ENCODE measurements around the gene SELENOW.
"Not testable (repeated sequence)": the region's sequence is repeated elsewhere in the genome, so short reads cannot be mapped to it uniquely, and the experiment has no call there.

SELENOW gene

GRCh38 chr19:47758443-47758804 is 20.1 kb upstream of the SELENOW start:
- Histone ChIP-seq H3K27ac (ENCODE audit: low read depth, low read length) (no peak overlapping the region), H3K36me3 (ENCODE audit: control insufficient read depth, insufficient read depth, low read length) (peaks cover 17% of the 10 kb centered on the region)
- WGBS (ENCODE audit: extremely low coverage, insufficient coverage, low lambda C conversion rate), result no CpG with 5 or more reads among the region's 5 CpGs

GRCh38 chr19:47760632-47760999 is 17.9 kb upstream of the SELENOW start:
- H4K5ac ChIP-seq (ENCODE audit: low read length), result no peak overlapping the region
- H3K4ac ChIP-seq (ENCODE audit: low read depth, low read length), result no peak overlapping the region
- H3K4me3 ChIP-seq (ENCODE audit: low read length), result no peak overlapping the region
- peaks cover 12% of the 10 kb centered on the region for H3K36me3 ChIP-seq (ENCODE audit: control insufficient read depth, insufficient read depth, low read length)
- H3K79me2 ChIP-seq (ENCODE audit: control insufficient read depth, insufficient read depth, low read length), result no peaks in the 10 kb centered on the region
- no peaks in the 10 kb centered on the region for H3K4me1 ChIP-seq (ENCODE audit: control insufficient read depth, low read depth, low read length)
- H2BK15ac ChIP-seq (replicated peaks; ENCODE audit: low read depth), result no peak overlapping the region
- no peak overlapping the region for H3K18ac ChIP-seq (ENCODE audit: low read length)
- no peak overlapping the region for H3K56ac ChIP-seq (ENCODE audit: low read length)
- no peak overlapping the region for H2BK5ac ChIP-seq (ENCODE audit: low read length)
- H3K79me1 ChIP-seq (ENCODE audit: low read length), result no peaks in the 10 kb centered on the region
- no CpG with 5 or more reads among the region's 5 CpGs for WGBS (ENCODE audit: extremely low coverage, insufficient coverage, low lambda C conversion rate)
- no peak overlapping the region for H2AK5ac ChIP-seq (ENCODE audit: low read length)
- H3K9ac ChIP-seq (ENCODE audit: low read length), result no peak overlapping the region
- no peaks in the 10 kb centered on the region for H3K27me3 ChIP-seq (ENCODE audit: insufficient read depth, low read length, poor library complexity)
- no peak for DNase-seq
- no peak overlapping the region for H2BK120ac ChIP-seq (ENCODE audit: low read depth, low read length)
- H3K27ac ChIP-seq (ENCODE audit: low read depth, low read length), result no peak overlapping the region
- no peak overlapping the region for H3K4me2 ChIP-seq (ENCODE audit: low read length)
- H3K23ac ChIP-seq (ENCODE audit: low read length), result no peak overlapping the region
- H4K8ac ChIP-seq (ENCODE audit: low read depth, low read length), result no peak overlapping the region

More at GRCh38 chr19:47758443-47758804, 20.1 kb upstream of the SELENOW start:
- no peak overlapping the region for H2BK15ac ChIP-seq (replicated peaks; ENCODE audit: low read depth)
- H3K56ac ChIP-seq (ENCODE audit: low read length), result no peak overlapping the region
- no peak overlapping the region for H2BK5ac ChIP-seq (ENCODE audit: low read length)
- no peak overlapping the region for H3K18ac ChIP-seq (ENCODE audit: low read length)
- no peak overlapping the region for H4K8ac ChIP-seq (ENCODE audit: low read depth, low read length)
- no peaks in the 10 kb centered on the region for H3K79me1 ChIP-seq (ENCODE audit: low read length)
- no peak overlapping the region for H4K5ac ChIP-seq (ENCODE audit: low read length)
- no peak overlapping the region for H3K4ac ChIP-seq (ENCODE audit: low read depth, low read length)
- no peak overlapping the region for H3K4me3 ChIP-seq (ENCODE audit: low read length)
- H3K23ac ChIP-seq (ENCODE audit: low read length), result no peak overlapping the region
- no peak overlapping the region for H2AK5ac ChIP-seq (ENCODE audit: low read length)
- H3K79me2 ChIP-seq (ENCODE audit: control insufficient read depth, insufficient read depth, low read length), result no peaks in the 10 kb centered on the region
- no peaks in the 10 kb centered on the region for H3K27me3 ChIP-seq (ENCODE audit: insufficient read depth, low read length, poor library complexity)
- H3K4me2 ChIP-seq (ENCODE audit: low read length), result no peak overlapping the region
- H3K9ac ChIP-seq (ENCODE audit: low read length), result no peak overlapping the region
- H3K4me1 ChIP-seq (ENCODE audit: control insufficient read depth, low read depth, low read length), result no peaks in the 10 kb centered on the region
- no peak overlapping the region for H2BK120ac ChIP-seq (ENCODE audit: low read depth, low read length)
- DNase-seq, result no peak

GRCh38 chr19:47761566-47761965 is 16.9 kb upstream of the SELENOW start:
- H3K4me1 ChIP-seq (ENCODE audit: control insufficient read depth, low read depth, low read length), result no peaks in the 10 kb centered on the region
- H3K4me2 ChIP-seq (ENCODE audit: low read length), result no peak overlapping the region
- no peak overlapping the region for H3K27ac ChIP-seq (ENCODE audit: low read depth, low read length)
- H4K5ac ChIP-seq (ENCODE audit: low read length), result no peak overlapping the region
- H3K56ac ChIP-seq (ENCODE audit: low read length), result no peak overlapping the region
- no peak overlapping the region for H2BK15ac ChIP-seq (replicated peaks; ENCODE audit: low read depth)
- no peak for DNase-seq
- no peaks in the 10 kb centered on the region for H3K27me3 ChIP-seq (ENCODE audit: insufficient read depth, low read length, poor library complexity)
- H3K18ac ChIP-seq (ENCODE audit: low read length), result no peak overlapping the region
- H3K4me3 ChIP-seq (ENCODE audit: low read length), result no peak overlapping the region
- H4K8ac ChIP-seq (ENCODE audit: low read depth, low read length), result no peak overlapping the region
- no CpG with 5 or more reads among the region's 5 CpGs for WGBS (ENCODE audit: extremely low coverage, insufficient coverage, low lambda C conversion rate)
- H3K23ac ChIP-seq (ENCODE audit: low read length), result no peak overlapping the region
- H3K36me3 ChIP-seq (ENCODE audit: control insufficient read depth, insufficient read depth, low read length), result peaks cover 6% of the 10 kb centered on the region
- no peak overlapping the region for H3K4ac ChIP-seq (ENCODE audit: low read depth, low read length)
- H3K9ac ChIP-seq (ENCODE audit: low read length), result no peak overlapping the region
- no peak overlapping the region for H2BK120ac ChIP-seq (ENCODE audit: low read depth, low read length)
- H2BK5ac ChIP-seq (ENCODE audit: low read length), result no peak overlapping the region
- no peak overlapping the region for H2AK5ac ChIP-seq (ENCODE audit: low read length)
- no peaks in the 10 kb centered on the region for H3K79me1 ChIP-seq (ENCODE audit: low read length)
- H3K79me2 ChIP-seq (ENCODE audit: control insufficient read depth, insufficient read depth, low read length), result no peaks in the 10 kb centered on the region

- no peak overlapping the region for H3K4ac ChIP-seq (ENCODE audit: low read depth, low read length)
- no CpG with 5 or more reads among the region's 3 CpGs for WGBS (ENCODE audit: extremely low coverage, insufficient coverage, low lambda C conversion rate)
These were observed 16.4 kb upstream of the SELENOW start for GRCh38 chr19:47762151-47762550.

GRCh38 chr19:47762615-47763308 is 15.7 kb upstream of the SELENOW start:
- H3K4me1 ChIP-seq (ENCODE audit: control insufficient read depth, low read depth, low read length), result no peaks in the 10 kb centered on the region
- H4K5ac ChIP-seq (ENCODE audit: low read length), result no peak overlapping the region
- H4K8ac ChIP-seq (ENCODE audit: low read depth, low read length), result no peak overlapping the region
- H3K79me2 ChIP-seq (ENCODE audit: control insufficient read depth, insufficient read depth, low read length), result no peaks in the 10 kb centered on the region
- no peak overlapping the region for H3K18ac ChIP-seq (ENCODE audit: low read length)
- H3K79me1 ChIP-seq (ENCODE audit: low read length), result no peaks in the 10 kb centered on the region
- H2BK120ac ChIP-seq (ENCODE audit: low read depth, low read length), result no peak overlapping the region
- no peak overlapping the region for H3K56ac ChIP-seq (ENCODE audit: low read length)
- no peak overlapping the region for H3K4ac ChIP-seq (ENCODE audit: low read depth, low read length)
- H3K4me2 ChIP-seq (ENCODE audit: low read length), result no peak overlapping the region
- DNase-seq, result no peak
- no peaks in the 10 kb centered on the region for H3K27me3 ChIP-seq (ENCODE audit: insufficient read depth, low read length, poor library complexity)
- no peak overlapping the region for H2BK15ac ChIP-seq (replicated peaks; ENCODE audit: low read depth)
- no CpG with 5 or more reads among the region's 18 CpGs for WGBS (ENCODE audit: extremely low coverage, insufficient coverage, low lambda C conversion rate)
- no peak overlapping the region for H3K23ac ChIP-seq (ENCODE audit: low read length)
- peaks cover 1% of the 10 kb centered on the region for H3K36me3 ChIP-seq (ENCODE audit: control insufficient read depth, insufficient read depth, low read length)
- no peak overlapping the region for H2AK5ac ChIP-seq (ENCODE audit: low read length)
- no peak overlapping the region for H3K4me3 ChIP-seq (ENCODE audit: low read length)
- no peak overlapping the region for H3K9ac ChIP-seq (ENCODE audit: low read length)
- no peak overlapping the region for H3K27ac ChIP-seq (ENCODE audit: low read depth, low read length)
- no peak overlapping the region for H2BK5ac ChIP-seq (ENCODE audit: low read length)

More at GRCh38 chr19:47762151-47762550, 16.4 kb upstream of the SELENOW start:
- H2AK5ac ChIP-seq (ENCODE audit: low read length), result no peak overlapping the region
- H3K4me3 ChIP-seq (ENCODE audit: low read length), result no peak overlapping the region
- DNase-seq, result no peak
- no peaks in the 10 kb centered on the region for H3K79me1 ChIP-seq (ENCODE audit: low read length)
- H3K56ac ChIP-seq (ENCODE audit: low read length), result no peak overlapping the region
- H3K4me2 ChIP-seq (ENCODE audit: low read length), result no peak overlapping the region
- H2BK15ac ChIP-seq (replicated peaks; ENCODE audit: low read depth), result no peak overlapping the region
- H3K9ac ChIP-seq (ENCODE audit: low read length), result no peak overlapping the region
- no peak overlapping the region for H2BK120ac ChIP-seq (ENCODE audit: low read depth, low read length)
- no peak overlapping the region for H2BK5ac ChIP-seq (ENCODE audit: low read length)
- H3K18ac ChIP-seq (ENCODE audit: low read length), result no peak overlapping the region
- H3K23ac ChIP-seq (ENCODE audit: low read length), result no peak overlapping the region
- H3K36me3 ChIP-seq (ENCODE audit: control insufficient read depth, insufficient read depth, low read length), result peaks cover 4% of the 10 kb centered on the region
- no peak overlapping the region for H4K8ac ChIP-seq (ENCODE audit: low read depth, low read length)
- no peaks in the 10 kb centered on the region for H3K27me3 ChIP-seq (ENCODE audit: insufficient read depth, low read length, poor library complexity)
- H3K4me1 ChIP-seq (ENCODE audit: control insufficient read depth, low read depth, low read length), result no peaks in the 10 kb centered on the region
- H4K5ac ChIP-seq (ENCODE audit: low read length), result no peak overlapping the region
- H3K27ac ChIP-seq (ENCODE audit: low read depth, low read length), result no peak overlapping the region
- H3K79me2 ChIP-seq (ENCODE audit: control insufficient read depth, insufficient read depth, low read length), result no peaks in the 10 kb centered on the region

- not testable (repeated sequence) for H3K27me3 ChIP-seq (ENCODE audit: insufficient read depth, low read length, poor library complexity); H4K8ac ChIP-seq (ENCODE audit: low read depth, low read length)
- WGBS (ENCODE audit: extremely low coverage, insufficient coverage, low lambda C conversion rate), result no CpG with 5 or more reads among the region's 3 CpGs
These were observed 13.8 kb upstream of the SELENOW start for GRCh38 chr19:47764705-47765104.

More at GRCh38 chr19:47764705-47765104, 13.8 kb upstream of the SELENOW start:
- H3K4me2 ChIP-seq (ENCODE audit: low read length); H3K79me2 ChIP-seq (ENCODE audit: control insufficient read depth, insufficient read depth, low read length); H3K79me1 ChIP-seq (ENCODE audit: low read length); H2BK120ac ChIP-seq (ENCODE audit: low read depth, low read length); H2BK5ac ChIP-seq (ENCODE audit: low read length); H2BK15ac ChIP-seq (replicated peaks; ENCODE audit: low read depth); H3K56ac ChIP-seq (ENCODE audit: low read length); H2AK5ac ChIP-seq (ENCODE audit: low read length); H3K4me3 ChIP-seq (ENCODE audit: low read length); H3K18ac ChIP-seq (ENCODE audit: low read length); H4K5ac ChIP-seq (ENCODE audit: low read length); H3K23ac ChIP-seq (ENCODE audit: low read length); H3K36me3 ChIP-seq (ENCODE audit: control insufficient read depth, insufficient read depth, low read length); H3K27ac ChIP-seq (ENCODE audit: low read depth, low read length); H3K4me1 ChIP-seq (ENCODE audit: control insufficient read depth, low read depth, low read length); H3K4ac ChIP-seq (ENCODE audit: low read depth, low read length); DNase-seq; H3K9ac ChIP-seq (ENCODE audit: low read length): not testable (repeated sequence)

All from mesendoderm (in vitro differentiated cells).